ENCODE data around the gene STARD3NL.
"Not testable (repeated sequence)": the region's sequence is repeated elsewhere in the genome, so short reads cannot be mapped to it uniquely, and the experiment has no call there.

STARD3NL gene

GRCh38 chr7:38269704-38270346, 91.8 kb downstream of the STARD3NL start:
- not testable (repeated sequence) for DNase-seq (ENCODE audit: low spot score)

GRCh38 chr7:38270405-38270804, 92.4 kb downstream of the STARD3NL start:
- not testable (repeated sequence) for DNase-seq (ENCODE audit: low spot score)

- no peak for DNase-seq (ENCODE audit: low spot score)
Observed at GRCh38 chr7:38273286-38273995, 95.4 kb downstream of the STARD3NL start, which contains the start of gene TARP. Gene TARP, minus strand, starts transcription at chr7:38273636.

GRCh38 chr7:38274486-38274885, 96.4 kb downstream of the STARD3NL start:
- no peak for DNase-seq (ENCODE audit: low spot score)

- DNase-seq (ENCODE audit: low spot score): no peak
Observed at GRCh38 chr7:38274927-38275620, 97.0 kb downstream of the STARD3NL start.

- no peak for DNase-seq (ENCODE audit: low spot score)
Observed at GRCh38 chr7:38276096-38276877, 98.2 kb downstream of the STARD3NL start.

- no peak for DNase-seq (ENCODE audit: low spot score)
Observed at GRCh38 chr7:38280000-38280399, 102.0 kb downstream of the STARD3NL start.

Data from COLO829 (cell line).